H9 (cell line): Measurements from ENCODE around the gene SORCS2. TPM values are rescaled to one million over a fixed set of nuclear protein-coding genes. Genes with fewer than 3 reads are reported as not detected.

Source experiments
- DNase-seq: peaks from one replicate; pipeline ENCODE4 v3.0.0-alpha.2; 2017
- H2AFZ ChIP-seq: one replicate; pipeline ENCODE4 v1.6.1; 2013; ENCODE audit warnings: mild to moderate bottlenecking, low read length, control low read depth, moderate library complexity
- H2AK5ac ChIP-seq: 2 replicates; pipeline ENCODE4 v1.6.1; 2013; ENCODE audit warnings: low read length, control low read depth, mixed read lengths; ENCODE audit not compliant: insufficient read length
- H2BK120ac ChIP-seq: one replicate; pipeline ENCODE4 v1.6.1; 2013; ENCODE audit warnings: low read depth, mild to moderate bottlenecking, low read length, control low read depth, inconsistent platforms; ENCODE audit not compliant: poor library complexity, severe bottlenecking
- H2BK12ac ChIP-seq: 2 replicates; pipeline ENCODE4 v1.6.1; 2013; ENCODE audit warnings: low read length, control low read depth, mixed read lengths, low read depth; ENCODE audit not compliant: insufficient read length
- H2BK15ac ChIP-seq: 2 replicates; pipeline ENCODE4 v1.6.1; 2013; ENCODE audit warnings: low read depth, low read length, control low read depth
- H2BK20ac ChIP-seq: one replicate; pipeline ENCODE4 v1.6.1; 2013; ENCODE audit warnings: low read depth, mild to moderate bottlenecking, low read length, control low read depth, inconsistent platforms; ENCODE audit not compliant: poor library complexity, severe bottlenecking
- H2BK5ac ChIP-seq: 2 replicates; pipeline ENCODE4 v1.6.1; 2013; ENCODE audit warnings: low read length, control low read depth, mixed read lengths; ENCODE audit not compliant: insufficient read length
- H3K14ac ChIP-seq: 2 replicates; pipeline ENCODE4 v1.6.1; 2013; ENCODE audit warnings: low read length, control low read depth; ENCODE audit not compliant: insufficient read depth
- H3K18ac ChIP-seq: 2 replicates; pipeline ENCODE4 v1.6.1; 2013; ENCODE audit warnings: low read depth, mild to moderate bottlenecking, mixed read lengths, low read length, control low read depth; ENCODE audit not compliant: insufficient read length
- H3K23ac ChIP-seq: 2 replicates; pipeline ENCODE4 v1.6.1; 2013; ENCODE audit warnings: low read length, control low read depth, mixed read lengths, low read depth; ENCODE audit not compliant: insufficient read length
- H3K23me2 ChIP-seq: 2 replicates; pipeline ENCODE4 v1.6.1; 2013; ENCODE audit warnings: low read depth, mild to moderate bottlenecking, mixed read lengths, low read length, control low read depth; ENCODE audit not compliant: insufficient read length, poor library complexity, severe bottlenecking
- H3K27ac ChIP-seq: 2 replicates; pipeline ENCODE4 v1.5.1; 2013; ENCODE audit warnings: low read length, control low read depth, mixed read lengths, low read depth; ENCODE audit not compliant: insufficient read length
- H3K27me3 ChIP-seq: 2 replicates; pipeline ENCODE4 v1.6.1; 2013; ENCODE audit warnings: low read length, control low read depth, inconsistent platforms; ENCODE audit not compliant: insufficient read depth
- H3K4ac ChIP-seq: 2 replicates; pipeline ENCODE4 v1.6.1; 2013; ENCODE audit warnings: low read depth, mild to moderate bottlenecking, control low read depth, inconsistent platforms, low read length, moderate library complexity
- H3K4me1 ChIP-seq: 2 replicates; pipeline ENCODE4 v1.6.1; 2013; ENCODE audit warnings: low read length, control low read depth, inconsistent platforms; ENCODE audit not compliant: insufficient read depth
- H3K4me2 ChIP-seq: 2 replicates; pipeline ENCODE4 v1.6.1; 2013; ENCODE audit warnings: low read length, control low read depth, mixed read lengths; ENCODE audit not compliant: insufficient read length, insufficient read depth
- H3K56ac ChIP-seq: 2 replicates; pipeline ENCODE4 v1.6.1; 2013; ENCODE audit warnings: low read depth, mild to moderate bottlenecking, mixed read lengths, low read length, control low read depth; ENCODE audit not compliant: insufficient read length
- H3K79me1 ChIP-seq: 2 replicates; pipeline ENCODE4 v1.6.1; 2013; ENCODE audit warnings: low read depth, mild to moderate bottlenecking, moderate library complexity, low read length, control low read depth, inconsistent platforms; ENCODE audit not compliant: insufficient read depth, poor library complexity, severe bottlenecking
- H3K79me2 ChIP-seq: 2 replicates; pipeline ENCODE4 v1.6.1; 2013; ENCODE audit warnings: low read length, control low read depth, inconsistent platforms; ENCODE audit not compliant: insufficient read depth
- H3K9ac ChIP-seq: 2 replicates; pipeline ENCODE4 v1.6.1; 2013; ENCODE audit warnings: low read length, control low read depth, mixed read lengths; ENCODE audit not compliant: insufficient read length; ENCODE audit errors: extremely low read depth
- H3K9me3 ChIP-seq: one replicate; pipeline ENCODE4 v1.6.1; 2013; ENCODE audit warnings: low read depth, low read length, inconsistent platforms; ENCODE audit not compliant: control insufficient read depth
- H3T11ph ChIP-seq: one replicate; pipeline ENCODE4 v1.6.1; 2013; ENCODE audit warnings: mild to moderate bottlenecking, low read length, control low read depth, inconsistent platforms
- H4K20me1 ChIP-seq: one replicate; pipeline ENCODE4 v1.6.1; 2013; ENCODE audit not compliant: control insufficient read depth, insufficient read length, insufficient read depth
- H4K5ac ChIP-seq: 2 replicates; pipeline ENCODE4 v1.6.1; 2013; ENCODE audit warnings: low read depth, mild to moderate bottlenecking, mixed read lengths, low read length, control low read depth; ENCODE audit not compliant: insufficient read length
- H4K8ac ChIP-seq: replicated peaks from 2 replicates; pipeline ENCODE4 v1.6.1; 2013; ENCODE audit warnings: low read length, control low read depth, mixed read lengths, low read depth; ENCODE audit not compliant: insufficient read length
- H4K91ac ChIP-seq: 2 replicates; pipeline ENCODE4 v1.6.1; 2013; ENCODE audit warnings: low read depth, mild to moderate bottlenecking, moderate library complexity, mixed read lengths, low read length, control low read depth; ENCODE audit not compliant: insufficient read length
- H3K27ac Mint-ChIP-seq, 3 experiments: 2 replicates in 2 of 3; 3 replicates in 1 of 3; pipeline ENCODE4 v1.8.0; 2020 to 2021; ENCODE audit warnings: mixed read lengths in 3 of 3, mild to moderate bottlenecking in 1 of 3, moderate library complexity in 1 of 3
- H3K27me3 Mint-ChIP-seq: 2 replicates; pipeline ENCODE4 v1.8.0; 2021; ENCODE audit warnings: low read depth, mild to moderate bottlenecking, moderate library complexity, mixed read lengths
- H3K36me3 Mint-ChIP-seq, 3 experiments: 2 replicates in 2 of 3; 3 replicates in 1 of 3; pipeline ENCODE4 v1.8.0; 2020 to 2021; ENCODE audit warnings: low read depth in 3 of 3, mixed read lengths in 3 of 3; ENCODE audit not compliant: insufficient read depth in 1 of 3
- H3K4me1 Mint-ChIP-seq, 2 experiments: 2 replicates each; pipeline ENCODE4 v1.8.0; 2020; ENCODE audit warnings: mixed read lengths in 2 of 2
- H3K4me3 Mint-ChIP-seq, 2 experiments: 2 replicates in 1 of 2; 3 replicates in 1 of 2; pipeline ENCODE4 v1.8.0; 2020 to 2021; ENCODE audit warnings: mild to moderate bottlenecking in 2 of 2, mixed read lengths in 2 of 2, moderate library complexity in 1 of 2
- H3K9me3 Mint-ChIP-seq, 2 experiments: 2 replicates in 1 of 2; 3 replicates in 1 of 2; pipeline ENCODE4 v1.8.0; 2020; ENCODE audit warnings: mild to moderate bottlenecking in 2 of 2, mixed read lengths in 2 of 2, moderate library complexity in 1 of 2
- CTCF ChIP-seq: fragments of 200-600 bp; sonication (generic); conservative IDR thresholded peaks from 3 replicates; pipeline ENCODE4 v1.8.0; 2021; ENCODE audit warnings: antibody characterized with exemption, mild to moderate bottlenecking
- WGBS: extraction: QIAGEN DNeasy Blood & Tissue Kit; methylation state at CpG from one replicate; pipeline ENCODE4 v1.1.7; 2013; ENCODE audit warnings: missing lambda C conversion rate, low lambda C conversion rate, mixed read lengths; ENCODE audit not compliant: insufficient read length; ENCODE audit errors: extremely low coverage; 5-methylcytosine and 5-hydroxymethylcytosine counted together
- total RNA-seq: library from RNA; stranded (reverse); gene quantifications from 2 replicates; pipeline ENCODE4 v1.2.1, GENCODE V29; 2021

SORCS2 gene
- total RNA-seq, 1 experiment from 2014 or later: 0.57 TPM

DNA sequence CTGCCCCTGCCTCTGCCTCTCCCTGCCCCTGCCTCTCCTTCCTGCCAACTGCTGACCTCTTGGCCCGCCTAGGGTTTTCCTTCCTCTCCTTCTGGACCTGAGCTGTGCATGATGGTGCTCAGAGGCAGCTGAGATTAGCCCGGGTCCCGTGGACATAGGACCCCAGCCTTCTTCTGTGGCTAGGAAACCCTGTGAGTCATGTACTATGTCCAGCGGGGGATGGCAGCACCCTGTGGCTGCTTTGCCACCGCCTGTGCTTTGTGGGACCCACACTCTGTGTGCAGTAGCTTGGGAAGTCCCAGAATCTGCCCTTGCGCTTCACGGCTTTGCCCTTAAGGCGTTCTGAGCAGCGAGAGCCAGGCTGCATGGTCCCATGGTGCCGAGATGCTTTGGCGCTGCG lies 347.9 kb downstream of the SORCS2 start:
- H3K56ac ChIP-seq: no peak overlapping the region
- Mint-ChIP-seq H3K4me3 (no peak overlapping the region), H3K27ac (no peak overlapping the region), H3K36me3 (no peaks in the 10 kb centered on the region; a peak in 1 of 7 replicates), H3K9me3 (peaks cover 4 to 6% of the 10 kb centered on the region in 2 experiments; a peak in 3 of 5 replicates), H3K4me1 (peaks cover 0 to 2% of the 10 kb centered on the region in 2 experiments; a peak in 1 of 4 replicates), H3K27me3 (peaks cover 4% of the 10 kb centered on the region; the same call in 1 of the 2 replicates)
- no peak overlapping the region for H3K9ac ChIP-seq
- H3K14ac ChIP-seq: peak overlapping the region; percentile 12; the same call in 1 of the 2 replicates
- no peak for DNase-seq
- H2BK5ac ChIP-seq: no peak overlapping the region
- H3K4me1 ChIP-seq: no peaks in the 10 kb centered on the region; the same call in 1 of the 2 replicates
- no peak overlapping the region for H2BK20ac ChIP-seq
- no peak overlapping the region for H3K4me2 ChIP-seq
- no peak overlapping the region for H3T11ph ChIP-seq
- no peak overlapping the region for H3K4ac ChIP-seq
- no peak overlapping the region for H4K5ac ChIP-seq
- H3K79me1 ChIP-seq: no peaks in the 10 kb centered on the region
- H4K8ac ChIP-seq: no peak overlapping the region
- no peak overlapping the region for H3K18ac ChIP-seq
- H2BK12ac ChIP-seq: no peak overlapping the region
- no peaks in the 10 kb centered on the region for H3K27me3 ChIP-seq
- H3K27ac ChIP-seq: no peak overlapping the region
- H4K91ac ChIP-seq: no peak overlapping the region
- H3K9me3 ChIP-seq: no peaks in the 10 kb centered on the region
- TF ChIP-seq CTCF: no peak
- no peaks in the 10 kb centered on the region for H3K79me2 ChIP-seq
- H3K23me2 ChIP-seq: no peaks in the 10 kb centered on the region
- H2BK120ac ChIP-seq: no peak overlapping the region
- no peaks in the 10 kb centered on the region for H4K20me1 ChIP-seq
- H2BK15ac ChIP-seq: no peak overlapping the region
- H2AK5ac ChIP-seq: no peak overlapping the region
- WGBS: no CpG with 5 or more reads among the region's 12 CpGs
- no peak overlapping the region for H3K23ac ChIP-seq
- H2AFZ ChIP-seq: no peak overlapping the region
